ENCODE results near the gene DCLRE1B. TPM values are rescaled to one million over a fixed set of nuclear protein-coding genes. Genes with fewer than 3 reads are reported as not detected.
"Not testable (repeated sequence)": the region's sequence is repeated elsewhere in the genome, so short reads cannot be mapped to it uniquely, and the experiment has no call there.

The DCLRE1B gene
- total RNA-seq, 2 donors from 2014 or later = 5.4 to 7.0 TPM

- peak overlapping the region; percentile 77 for H3K4me3 Mint-ChIP-seq
- peak; percentile 17 for ATAC-seq
- DNase-seq = no peak
- H3K4me1 Mint-ChIP-seq = peaks cover 74% of the 10 kb centered on the region
- peaks cover 17% of the 10 kb centered on the region for H3K36me3 Mint-ChIP-seq (ENCODE audit: low read depth)
- H3K9me3 ChIP-seq (ENCODE audit: control insufficient read depth, low read length, poor library complexity, severe bottlenecking) = no peaks in the 10 kb centered on the region
- no peaks in the 10 kb centered on the region for H3K27me3 Mint-ChIP-seq
- peak overlapping the region; percentile 93 for H3K27ac Mint-ChIP-seq
Measured at GRCh38 chr1:113937146-113937545, 32.0 kb downstream of the DCLRE1B start.

GRCh38 chr1:113938192-113938591 lies 33.1 kb downstream of the DCLRE1B start:
- H3K9me3 ChIP-seq (ENCODE audit: control insufficient read depth, low read length, poor library complexity, severe bottlenecking) = no peaks in the 10 kb centered on the region
- H3K4me3 Mint-ChIP-seq = no peak overlapping the region
- peak overlapping the region; percentile 93 for H3K27ac Mint-ChIP-seq
- DNase-seq = no peak
- no peaks in the 10 kb centered on the region for H3K27me3 Mint-ChIP-seq
- H3K36me3 Mint-ChIP-seq (ENCODE audit: low read depth) = peaks cover 15% of the 10 kb centered on the region
- ATAC-seq = no peak
- H3K4me1 Mint-ChIP-seq = peaks cover 72% of the 10 kb centered on the region

- Mint-ChIP-seq H3K4me1 (peaks cover 64% of the 10 kb centered on the region), H3K27me3 (no peaks in the 10 kb centered on the region), H3K4me3 (peak overlapping the region; percentile 89), H3K27ac (peak overlapping the region; percentile 93), H3K36me3 (ENCODE audit: low read depth) (peaks cover 12% of the 10 kb centered on the region)
- no peaks in the 10 kb centered on the region for H3K9me3 ChIP-seq (ENCODE audit: control insufficient read depth, low read length, poor library complexity, severe bottlenecking)
- ATAC-seq (peak; percentile 77), DNase-seq (peak in 1 of 3 donors; percentile 34)
Measured at GRCh38 chr1:113940365-113941244, 35.5 kb downstream of the DCLRE1B start.

- H3K4me3 Mint-ChIP-seq = peak overlapping the region; percentile 89
- no peaks in the 10 kb centered on the region for H3K27me3 Mint-ChIP-seq
- H3K4me1 Mint-ChIP-seq = peaks cover 62% of the 10 kb centered on the region
- H3K36me3 Mint-ChIP-seq (ENCODE audit: low read depth) = peaks cover 12% of the 10 kb centered on the region
- H3K27ac Mint-ChIP-seq = peak overlapping the region; percentile 93
- ATAC-seq (peak; percentile 2), DNase-seq (no peak)
- H3K9me3 ChIP-seq (ENCODE audit: control insufficient read depth, low read length, poor library complexity, severe bottlenecking) = no peaks in the 10 kb centered on the region
Measured at GRCh38 chr1:113941245-113941559, 36.1 kb downstream of the DCLRE1B start.

- Mint-ChIP-seq H3K4me3 (no peak overlapping the region), H3K36me3 (ENCODE audit: low read depth) (peaks cover 8% of the 10 kb centered on the region), H3K27me3 (no peaks in the 10 kb centered on the region), H3K27ac (peak overlapping the region; percentile 93), H3K4me1 (peaks cover 63% of the 10 kb centered on the region)
- no peak for DNase-seq
- ATAC-seq = no peak
- H3K9me3 ChIP-seq (ENCODE audit: control insufficient read depth, low read length, poor library complexity, severe bottlenecking) = no peaks in the 10 kb centered on the region
Measured at GRCh38 chr1:113942527-113942926, 37.4 kb downstream of the DCLRE1B start.

- no peaks in the 10 kb centered on the region for H3K27me3 Mint-ChIP-seq
- no peak overlapping the region for H3K4me3 Mint-ChIP-seq
- H3K36me3 Mint-ChIP-seq (ENCODE audit: low read depth) = peaks cover 6% of the 10 kb centered on the region
- no peaks in the 10 kb centered on the region for H3K9me3 ChIP-seq (ENCODE audit: control insufficient read depth, low read length, poor library complexity, severe bottlenecking)
- ATAC-seq (no peak), DNase-seq (no peak)
- peak overlapping the region; percentile 93 for H3K27ac Mint-ChIP-seq
- peaks cover 62% of the 10 kb centered on the region for H3K4me1 Mint-ChIP-seq
Measured at GRCh38 chr1:113943028-113943811, 38.1 kb downstream of the DCLRE1B start.

- Mint-ChIP-seq H3K27ac (peak overlapping the region; percentile 93), H3K4me1 (peaks cover 52% of the 10 kb centered on the region), H3K36me3 (ENCODE audit: low read depth) (peaks cover 2% of the 10 kb centered on the region), H3K27me3 (no peaks in the 10 kb centered on the region), H3K4me3 (no peak overlapping the region)
- DNase-seq (no peak), ATAC-seq (no peak)
- no peaks in the 10 kb centered on the region for H3K9me3 ChIP-seq (ENCODE audit: control insufficient read depth, low read length, poor library complexity, severe bottlenecking)
Measured at GRCh38 chr1:113945329-113945728, 40.2 kb downstream of the DCLRE1B start.

- H3K4me3 Mint-ChIP-seq = peak overlapping the region; percentile 82
Measured at GRCh38 chr1:113946112-113946511, 41.0 kb downstream of the DCLRE1B start.

GRCh38 chr1:113946678-113947387 lies 41.7 kb downstream of the DCLRE1B start:
- H3K4me1 Mint-ChIP-seq = peaks cover 46% of the 10 kb centered on the region
- DNase-seq (no peak), ATAC-seq (peak; percentile 35)
- H3K27me3 Mint-ChIP-seq = no peaks in the 10 kb centered on the region
- H3K27ac Mint-ChIP-seq = peak overlapping the region; percentile 93
- peak overlapping the region; percentile 82 for H3K4me3 Mint-ChIP-seq
- H3K36me3 Mint-ChIP-seq (ENCODE audit: low read depth) = peaks cover 2% of the 10 kb centered on the region
- no peaks in the 10 kb centered on the region for H3K9me3 ChIP-seq (ENCODE audit: control insufficient read depth, low read length, poor library complexity, severe bottlenecking)

More at GRCh38 chr1:113946112-113946511, 41.0 kb downstream of the DCLRE1B start:
- DNase-seq (no peak), ATAC-seq (peak; percentile 42)
- H3K4me1 Mint-ChIP-seq = peaks cover 48% of the 10 kb centered on the region
- H3K36me3 Mint-ChIP-seq (ENCODE audit: low read depth) = peaks cover 2% of the 10 kb centered on the region
- H3K27me3 Mint-ChIP-seq = no peaks in the 10 kb centered on the region
- H3K9me3 ChIP-seq (ENCODE audit: control insufficient read depth, low read length, poor library complexity, severe bottlenecking) = no peaks in the 10 kb centered on the region
- H3K27ac Mint-ChIP-seq = peak overlapping the region; percentile 93

GRCh38 chr1:113947388-113948107 lies 42.4 kb downstream of the DCLRE1B start:
- ATAC-seq (peak; percentile 69), DNase-seq (no peak)
- peak overlapping the region; percentile 93 for H3K27ac Mint-ChIP-seq
- H3K9me3 ChIP-seq (ENCODE audit: control insufficient read depth, low read length, poor library complexity, severe bottlenecking) = no peaks in the 10 kb centered on the region
- H3K4me3 Mint-ChIP-seq = peak overlapping the region; percentile 82
- no peaks in the 10 kb centered on the region for H3K27me3 Mint-ChIP-seq
- peaks cover 2% of the 10 kb centered on the region for H3K36me3 Mint-ChIP-seq (ENCODE audit: low read depth)
- peaks cover 42% of the 10 kb centered on the region for H3K4me1 Mint-ChIP-seq

GRCh38 chr1:113948151-113948550 lies 43.0 kb downstream of the DCLRE1B start:
- H3K9me3 ChIP-seq (ENCODE audit: control insufficient read depth, low read length, poor library complexity, severe bottlenecking); H3K27me3 Mint-ChIP-seq; DNase-seq; H3K36me3 Mint-ChIP-seq (ENCODE audit: low read depth); ATAC-seq: not testable (repeated sequence)
- Mint-ChIP-seq H3K27ac (peak overlapping the region; percentile 93), H3K4me3 (peak overlapping the region; percentile 65), H3K4me1 (peaks cover 40% of the 10 kb centered on the region)

- peak overlapping the region; percentile 93 for H3K27ac Mint-ChIP-seq
- ATAC-seq = no peak
- DNase-seq = no peak
- H3K9me3 ChIP-seq (ENCODE audit: control insufficient read depth, low read length, poor library complexity, severe bottlenecking) = no peaks in the 10 kb centered on the region
- peaks cover 43% of the 10 kb centered on the region for H3K4me1 Mint-ChIP-seq
- no peaks in the 10 kb centered on the region for H3K36me3 Mint-ChIP-seq (ENCODE audit: low read depth)
- H3K27me3 Mint-ChIP-seq = no peaks in the 10 kb centered on the region
- H3K4me3 Mint-ChIP-seq = peak overlapping the region; percentile 45
Measured at GRCh38 chr1:113949007-113949406, 43.9 kb downstream of the DCLRE1B start.

All from T-helper 17 cell (primary cell).